K562 (cell line): ENCODE results near the gene MED15. TPM values are rescaled to one million over a fixed set of nuclear protein-coding genes. Genes with fewer than 3 reads are reported as not detected.

Source experiments
- ADNP ChIP-seq: fragments of 200-800 bp; sonication (Bioruptor generic); IDR thresholded peaks from 2 replicates; pipeline ENCODE4 v1.6.1; 2016; ENCODE audit warnings: missing genetic modification characterization, missing compliant biosample characterization
- ARID3B ChIP-seq: fragments of 250-450 bp; sonication (Bioruptor Pico); IDR thresholded peaks from 2 replicates; pipeline ENCODE4 v1.4.0; 2020; ENCODE audit warnings: borderline replicate concordance
- BRF2 ChIP-seq: IDR thresholded peaks from 3 replicates; pipeline ENCODE4 v1.6.1; 2011; ENCODE audit warnings: borderline replicate concordance, mild to moderate bottlenecking; ENCODE audit not compliant: insufficient read length, insufficient read depth
- CBFA2T2 ChIP-seq: fragments of 450-650 bp; conservative IDR thresholded peaks from 2 replicates; pipeline ENCODE4 v1.6.1; 2017; ENCODE audit warnings: mild to moderate bottlenecking
- CEBPG ChIP-seq, 3 experiments: fragments of 200-800 bp in 1 of 3; sonication (Bioruptor generic) in 1 of 3; sonication (generic) in 1 of 3; formaldehyde crosslinking in 1 of 3; IDR thresholded peaks in 2 of 3; conservative IDR thresholded peaks in 1 of 3; 2 replicates each; pipeline versions ENCODE4 v1.6.1 to v1.8.0; 2016 to 2022; ENCODE audit warnings: missing compliant biosample characterization in 2 of 3, missing genetic modification characterization in 2 of 3, mild to moderate bottlenecking in 1 of 3, missing genetic modification reagents in 1 of 3
- FOS ChIP-seq: IDR thresholded peaks from 3 replicates; pipeline ENCODE4 v1.6.1; 2011; ENCODE audit not compliant: insufficient read length; ENCODE audit errors: extremely low read depth
- GABPA ChIP-seq: fragments of 200-800 bp; sonication (Bioruptor generic); conservative IDR thresholded peaks from 2 replicates; pipeline ENCODE4 v1.6.1; 2016; ENCODE audit warnings: low read depth, missing genetic modification characterization, missing compliant biosample characterization
- MBD2 ChIP-seq: sonication (generic); IDR thresholded peaks from 2 replicates; pipeline ENCODE4 v1.6.1; 2016; ENCODE audit warnings: low read depth, borderline replicate concordance
- NFE2 ChIP-seq: IDR thresholded peaks from 2 replicates; pipeline ENCODE4 v1.6.1; 2014; ENCODE audit warnings: antibody characterized with exemption, low read depth
- NR1H2 ChIP-seq: sonication (generic); formaldehyde crosslinking; IDR thresholded peaks from 2 replicates; pipeline ENCODE4 v1.4.0; 2020; ENCODE audit warnings: mild to moderate bottlenecking, missing genetic modification reagents
- NR3C1 ChIP-seq: sonication (generic); formaldehyde crosslinking; IDR thresholded peaks from 2 replicates; pipeline ENCODE4 v1.8.1; 2022; ENCODE audit warnings: missing genetic modification reagents
- PHB ChIP-seq: fragments of 250-450 bp; sonication (Bioruptor Pico); IDR thresholded peaks from 2 replicates; pipeline ENCODE4 v1.5.0; 2021
- PML ChIP-seq: IDR thresholded peaks from 2 replicates; pipeline ENCODE4 v1.6.1; 2012; ENCODE audit warnings: low read length, inconsistent platforms
- POLR3A ChIP-seq: IDR thresholded peaks from 2 replicates; pipeline ENCODE4 v1.6.1; 2011; ENCODE audit warnings: borderline replicate concordance, mild to moderate bottlenecking, moderate library complexity; ENCODE audit not compliant: insufficient read length, insufficient read depth; ENCODE audit errors: extremely low read depth
- RBM25 ChIP-seq: fragments of 200-400 bp; formaldehyde crosslinking; IDR thresholded peaks from 2 replicates; pipeline ENCODE4 v1.6.1; 2018; ENCODE audit warnings: low read length, low read depth, moderate library complexity; ENCODE audit not compliant: severe bottlenecking
- SP2 ChIP-seq: IDR thresholded peaks from 2 replicates; pipeline ENCODE4 v1.6.1; 2011; ENCODE audit warnings: mild to moderate bottlenecking, low read depth, low read length, moderate library complexity; ENCODE audit not compliant: poor library complexity, severe bottlenecking; ENCODE audit errors: extremely low read depth
- TRIM28 ChIP-seq: fragments of 450-650 bp; IDR thresholded peaks from 2 replicates; pipeline ENCODE4 v1.6.1; 2017
- ZBED1 ChIP-seq: IDR thresholded peaks from 2 replicates; pipeline ENCODE4 v1.6.1; 2014
- ZBTB12 ChIP-seq: fragments of 250-450 bp; sonication (Bioruptor Pico); IDR thresholded peaks from 2 replicates; pipeline ENCODE4 v1.4.0; 2020
- ZBTB17 ChIP-seq: fragments of 450-650 bp; formaldehyde crosslinking; IDR thresholded peaks from 2 replicates; pipeline ENCODE4 v1.4.0; 2020; ENCODE audit warnings: mild to moderate bottlenecking
- ZKSCAN3 ChIP-seq: fragments of 250-450 bp; sonication (Bioruptor Pico); IDR thresholded peaks from 2 replicates; pipeline ENCODE4 v1.4.0; 2020
- ZNF134 ChIP-seq: fragments of 250-450 bp; sonication (Bioruptor Pico); conservative IDR thresholded peaks from 2 replicates; pipeline ENCODE4 v1.4.0; 2020
- ZNF146 ChIP-seq: IDR thresholded peaks from one replicate; pipeline ENCODE4 v1.6.1; 2018; ENCODE audit warnings: missing compliant biosample characterization; ENCODE audit not compliant: unreplicated experiment
- ZNF212 ChIP-seq: fragments of 450-650 bp; formaldehyde crosslinking; IDR thresholded peaks from 2 replicates; pipeline ENCODE4 v1.4.0; 2020; ENCODE audit warnings: mild to moderate bottlenecking
- ZNF511 ChIP-seq: sonication (generic); formaldehyde crosslinking; IDR thresholded peaks from 2 replicates; pipeline ENCODE4 v1.8.0; 2022; ENCODE audit warnings: mild to moderate bottlenecking, missing genetic modification reagents
- ZNF696 ChIP-seq: fragments of 250-450 bp; sonication (Bioruptor Pico); conservative IDR thresholded peaks from 2 replicates; pipeline ENCODE4 v1.4.0; 2020; ENCODE audit warnings: mild to moderate bottlenecking, moderate library complexity
- polyA plus RNA-seq, 8 experiments: library from polyadenylated mRNA; depleted of rRNA in 4 of 8; stranded (reverse) in 5 of 8; unstranded in 3 of 8; fragments of >200 nt; fragmentation: Nextera tagmentation in 2 of 8; fragmentation: Illumina TruSeq in 1 of 8; extraction: Ambion mirVana in 2 of 8; extraction: Trizol in 1 of 8; gene quantifications; 2 replicates each; pipeline versions ENCODE4 v1.2.1 to v1.2.3, GENCODE V29; 2011 to 2014; ENCODE audit warnings: inconsistent platforms in 1 of 8, missing spikeins in 1 of 8
- total RNA-seq, 7 experiments: library from RNA; depleted of rRNA in 6 of 7; stranded (reverse); fragments of >200 nt in 6 of 7; fragmentation: Illumina TruSeq in 2 of 7; extraction: Trizol in 2 of 7; gene quantifications; 2 replicates each; pipeline versions ENCODE4 v1.2.1 to v1.2.3, GENCODE V29; 2011 to 2021; ENCODE audit warnings: low replicate concordance in 1 of 7

Gene MED15
- total and polyA plus RNA-seq, 9 of the 15 experiments (the other 6 are each of a cell fraction or from before 2014, with no cell fraction given): 4.0 to 271 (median 60.1) TPM

- TF ChIP-seq ZNF511 (no peak), ARID3B (CRISPR knock-in tag) (no peak), CBFA2T2 (no peak), ZNF146 (CRISPR knock-in tag) (peak; percentile 25), PHB (CRISPR knock-in tag) (peak; percentile 79; the same call in 1 of the 2 replicates), ZBTB12 (CRISPR knock-in tag) (no peak), ADNP (tag) (no peak), POLR3A (no peak), RBM25 (no peak), TRIM28 (no peak), BRF2 (no peak), CEBPG (CRISPR knock-in tag; IDR thresholded peaks at IDR 0.05) (no peak), CEBPG (tag; conservative IDR thresholded peaks at IDR 0.05 in 1 of 2, IDR thresholded peaks at IDR 0.05 in 1 of 2) (no peak), ZNF134 (no peak), ZNF696 (CRISPR knock-in tag) (no peak), NR3C1 (no peak), SP2 (no peak), ZNF212 (CRISPR knock-in tag) (no peak), PML (no peak), ZBTB17 (peak; percentile 76; the same call in 1 of the 2 replicates), GABPA (tag) (no peak), FOS (no peak), NFE2 (no peak), MBD2 (no peak), ZBED1 (no peak), NR1H2 (CRISPR knock-in tag) (no peak), ZKSCAN3 (CRISPR knock-in tag) (0 out of 2 replicates have a peak, but pooled peaks have one; percentile 1)
These were observed 12.2 kb upstream of the MED15 start, which contains the start of gene KLHL22 (continued) for GRCh38 chr22:20494978-20495860.
